Activated naive CD8-positive, alpha-beta T cell (primary cell): ENCODE results near the gene SLC41A3.
"Not testable (repeated sequence)": the region's sequence is repeated elsewhere in the genome, so short reads cannot be mapped to it uniquely, and the experiment has no call there.

Experiments used
- H3K27ac Mint-ChIP-seq: one replicate; pipeline ENCODE4 v1.8.0; 2021; ENCODE audit warnings: mixed read lengths
- H3K27me3 Mint-ChIP-seq: one replicate; pipeline ENCODE4 v1.8.0; 2021; ENCODE audit warnings: mixed read lengths
- H3K36me3 Mint-ChIP-seq: one replicate; pipeline ENCODE4 v1.8.0; 2021; ENCODE audit warnings: mixed read lengths
- H3K4me1 Mint-ChIP-seq: one replicate; pipeline ENCODE4 v1.8.0; 2021; ENCODE audit warnings: low read depth, mixed read lengths
- H3K4me3 Mint-ChIP-seq: one replicate; pipeline ENCODE4 v1.8.0; 2021; ENCODE audit warnings: mild to moderate bottlenecking, mixed read lengths
- H3K9me3 Mint-ChIP-seq: one replicate; pipeline ENCODE4 v1.8.0; 2021; ENCODE audit warnings: low read depth, mixed read lengths

SLC41A3 gene

GRCh38 chr3:125957674-125958510, 126.0 kb downstream of the SLC41A3 start:
- Mint-ChIP-seq H3K36me3 (peaks cover 5% of the 10 kb centered on the region), H3K9me3 (no peaks in the 10 kb centered on the region), H3K27me3 (peaks cover 9% of the 10 kb centered on the region), H3K4me3 (peak overlapping the region; percentile 9), H3K27ac (no peak overlapping the region), H3K4me1 (no peaks in the 10 kb centered on the region)

- H3K27ac Mint-ChIP-seq, H3K27me3 Mint-ChIP-seq, H3K4me3 Mint-ChIP-seq, H3K9me3 Mint-ChIP-seq, H3K4me1 Mint-ChIP-seq, H3K36me3 Mint-ChIP-seq: not testable (repeated sequence)
These were observed 126.9 kb downstream of the SLC41A3 start for GRCh38 chr3:125957020-125957419.
